SU-DHL-6 (cell line): ENCODE results near the gene CBLN1.

Source experiments
- H2AFZ ChIP-seq: fragments of 200-600 bp; sonication (generic); 2 replicates; pipeline ENCODE4 v1.6.1; 2014; ENCODE audit warnings: low read depth, mild to moderate bottlenecking, moderate library complexity, mixed read lengths, antibody characterized with exemption, low read length; ENCODE audit not compliant: severe bottlenecking
- H3F3A ChIP-seq: fragments of 200-600 bp; shearing (Covaris generic); 2 replicates; pipeline ENCODE4 v1.6.0; 2016; ENCODE audit warnings: antibody characterized with exemption, mild to moderate bottlenecking; ENCODE audit not compliant: insufficient read depth
- H3K27ac ChIP-seq: fragments of 200-600 bp; sonication (generic); 2 replicates; pipeline ENCODE4 v1.5.1; 2016; ENCODE audit warnings: low read depth, mild to moderate bottlenecking, low read length, moderate library complexity, mixed read lengths
- H3K27me3 ChIP-seq: fragments of 200-600 bp; sonication (generic), shearing (Covaris generic); 2 replicates; pipeline ENCODE4 v1.6.0; 2014; ENCODE audit warnings: mild to moderate bottlenecking, low read length
- H3K36me3 ChIP-seq: fragments of 200-600 bp; sonication (generic); 2 replicates; pipeline ENCODE4 v1.6.1; 2014; ENCODE audit warnings: mild to moderate bottlenecking, low read length, mixed read lengths
- H3K4me2 ChIP-seq: fragments of 300-600, 200-600 bp; shearing (Covaris generic), sonication (generic); 2 replicates; pipeline ENCODE4 v1.6.0; 2014; ENCODE audit warnings: low read length, low read depth, mild to moderate bottlenecking; ENCODE audit not compliant: poor library complexity, severe bottlenecking
- H3K4me3 ChIP-seq: fragments of 200-600 bp; sonication (generic); 2 replicates; pipeline ENCODE4 v1.5.1; 2014; ENCODE audit warnings: antibody characterized with exemption, low read length, mild to moderate bottlenecking, mixed read lengths; ENCODE audit not compliant: insufficient read depth, poor library complexity, severe bottlenecking
- H3K79me2 ChIP-seq: fragments of 200-600 bp; sonication (generic); 2 replicates; pipeline ENCODE4 v1.6.1; 2014; ENCODE audit warnings: mild to moderate bottlenecking, low read length, moderate library complexity; ENCODE audit not compliant: insufficient read depth
- H3K9ac ChIP-seq: fragments of 200-600 bp; sonication (generic); 2 replicates; pipeline ENCODE4 v1.7.0; 2014; ENCODE audit warnings: mild to moderate bottlenecking, low read length
- H3K9me2 ChIP-seq: fragments of 200-600 bp; sonication (generic); replicated peaks from 2 replicates; pipeline ENCODE4 v1.6.1; 2014; ENCODE audit warnings: low read length; ENCODE audit not compliant: insufficient read depth
- H3K9me3 ChIP-seq: fragments of 200-600 bp; sonication (generic); 2 replicates; pipeline ENCODE4 v1.6.1; 2014; ENCODE audit warnings: low read length, mixed read lengths; ENCODE audit not compliant: insufficient read depth
- H4K20me1 ChIP-seq: fragments of 200-600 bp; sonication (generic); 2 replicates; pipeline ENCODE4 v1.6.1; 2014; ENCODE audit warnings: low read depth, mild to moderate bottlenecking, antibody characterized with exemption, low read length, moderate library complexity, mixed read lengths
- CTCF ChIP-seq: fragments of 200-600 bp; sonication (generic); IDR thresholded peaks from one replicate; pipeline ENCODE4 v1.5.1; 2017; ENCODE audit warnings: antibody characterized with exemption, mild to moderate bottlenecking, low read length, moderate library complexity; ENCODE audit not compliant: insufficient read depth, poor library complexity, severe bottlenecking
- EZH2phosphoT487 ChIP-seq: fragments of 200-600 bp; sonication (generic), shearing (Covaris generic); conservative IDR thresholded peaks from 2 replicates; pipeline ENCODE4 v1.6.1; 2018; ENCODE audit warnings: mild to moderate bottlenecking, antibody characterized with exemption, low read length, moderate library complexity, mixed read lengths

The CBLN1 gene

GRCh38 chr16:49327466-49327865 lies 45.8 kb upstream of the CBLN1 start:
- H3K27me3 ChIP-seq: no peaks in the 10 kb centered on the region
- no peaks in the 10 kb centered on the region for H3K9me2 ChIP-seq
- H3F3A ChIP-seq: no peaks in the 10 kb centered on the region
- no peaks in the 10 kb centered on the region for H4K20me1 ChIP-seq
- H3K4me2 ChIP-seq: no peak overlapping the region
- H3K9me3 ChIP-seq: no peaks in the 10 kb centered on the region
- H3K27ac ChIP-seq: no peak overlapping the region
- TF ChIP-seq CTCF: no peak
- TF ChIP-seq EZH2phosphoT487: no peak
- no peak overlapping the region for H3K9ac ChIP-seq
- H3K79me2 ChIP-seq: no peaks in the 10 kb centered on the region
- H3K36me3 ChIP-seq: no peaks in the 10 kb centered on the region
- no peak overlapping the region for H3K4me3 ChIP-seq
- H2AFZ ChIP-seq: no peak overlapping the region

GRCh38 chr16:49324703-49325102 lies 43.1 kb upstream of the CBLN1 start:
- no peak overlapping the region for H3K4me2 ChIP-seq
- no peaks in the 10 kb centered on the region for H3F3A ChIP-seq
- H3K27me3 ChIP-seq: no peaks in the 10 kb centered on the region
- H3K4me3 ChIP-seq: no peak overlapping the region
- no peaks in the 10 kb centered on the region for H4K20me1 ChIP-seq
- H3K9ac ChIP-seq: no peak overlapping the region
- no peak overlapping the region for H3K27ac ChIP-seq
- no peaks in the 10 kb centered on the region for H3K79me2 ChIP-seq
- 0 out of 2 replicates have a peak, but pooled peaks cover 4% of the 10 kb centered on the region for H3K9me3 ChIP-seq
- no peaks in the 10 kb centered on the region for H3K9me2 ChIP-seq
- no peak overlapping the region for H2AFZ ChIP-seq
- no peaks in the 10 kb centered on the region for H3K36me3 ChIP-seq
- TF ChIP-seq CTCF: no peak
- no peak for TF ChIP-seq EZH2phosphoT487

GRCh38 chr16:49315602-49316001 lies 34.0 kb upstream of the CBLN1 start:
- no peaks in the 10 kb centered on the region for H3K9me2 ChIP-seq
- H3F3A ChIP-seq: no peaks in the 10 kb centered on the region
- TF ChIP-seq CTCF (no peak), EZH2phosphoT487 (no peak)
- H2AFZ ChIP-seq: no peak overlapping the region
- no peak overlapping the region for H3K4me2 ChIP-seq
- no peaks in the 10 kb centered on the region for H3K36me3 ChIP-seq
- no peaks in the 10 kb centered on the region for H4K20me1 ChIP-seq
- no peak overlapping the region for H3K4me3 ChIP-seq
- H3K79me2 ChIP-seq: no peaks in the 10 kb centered on the region
- peaks cover 1% of the 10 kb centered on the region; the same call in 1 of the 2 replicates for H3K9me3 ChIP-seq
- H3K27ac ChIP-seq: no peak overlapping the region
- no peak overlapping the region for H3K9ac ChIP-seq
- no peaks in the 10 kb centered on the region for H3K27me3 ChIP-seq
